ENCODE results near the gene NEURL1. TPM values are rescaled to one million over a fixed set of nuclear protein-coding genes. Genes with fewer than 3 reads are reported as not detected.

The NEURL1 gene
- total RNA-seq, 1 donor from 2014 or later, result 12.0 TPM

GRCh38 chr10:103640436-103641181, 147.1 kb downstream of the NEURL1 start:
- peaks cover 0 to 2% (median 0%) of the 10 kb centered on the region in 3 donors for H3K36me3 ChIP-seq (ENCODE audit: control insufficient read depth in 3 of 3, insufficient read depth in 3 of 3, low read length in 3 of 3)
- H3K4me3 ChIP-seq (ENCODE audit: low read length in 3 of 3), result peak overlapping the region in 1 of 3 donors; percentile 13
- peak overlapping the region in 1 of 3 donors; percentile 1 for H3K9ac ChIP-seq (ENCODE audit: low read depth in 1 of 3, low read length in 3 of 3)
- H3K4me1 ChIP-seq (ENCODE audit: control insufficient read depth in 3 of 3, insufficient read depth in 3 of 3, low read length in 3 of 3), result peaks cover 62 to 67% (median 63%) of the 10 kb centered on the region in 3 donors
- H3K9me3 ChIP-seq (ENCODE audit: control insufficient read depth in 3 of 3, low read length in 3 of 3), result no peaks in the 10 kb centered on the region
- H3K27me3 ChIP-seq (ENCODE audit: control insufficient read depth in 3 of 3, insufficient read depth in 3 of 3, low read length in 3 of 3), result no peaks in the 10 kb centered on the region
- peak overlapping the region; percentile 19 for H3K27ac ChIP-seq (ENCODE audit: low read depth, low read length)

- Histone ChIP-seq H3K9me3 (ENCODE audit: control insufficient read depth in 3 of 3, low read length in 3 of 3) (no peaks in the 10 kb centered on the region), H3K4me3 (ENCODE audit: low read length in 3 of 3) (no peak overlapping the region), H3K27ac (ENCODE audit: low read depth, low read length) (peak overlapping the region; percentile 19), H3K36me3 (ENCODE audit: control insufficient read depth in 3 of 3, insufficient read depth in 3 of 3, low read length in 3 of 3) (peaks cover 0 to 2% (median 0%) of the 10 kb centered on the region in 3 donors), H3K9ac (ENCODE audit: low read depth in 1 of 3, low read length in 3 of 3) (peak overlapping the region in 1 of 3 donors; percentile 1), H3K27me3 (ENCODE audit: control insufficient read depth in 3 of 3, insufficient read depth in 3 of 3, low read length in 3 of 3) (no peaks in the 10 kb centered on the region), H3K4me1 (ENCODE audit: control insufficient read depth in 3 of 3, insufficient read depth in 3 of 3, low read length in 3 of 3) (peaks cover 65 to 69% (median 65%) of the 10 kb centered on the region in 3 donors)
Measured at GRCh38 chr10:103641326-103641725, 147.8 kb downstream of the NEURL1 start.

Other genes with a start within 250 kb of the NEURL1 start
- gene RPEL1, start 247.8 kb upstream of the NEURL1 start, total RNA-seq, result not detected
- gene INA, start 216.6 kb upstream of the NEURL1 start, total RNA-seq, result not detected
- gene PCGF6, start 142.6 kb upstream of the NEURL1 start, total RNA-seq, result 9.4 TPM
- gene TAF5, start 125.7 kb upstream of the NEURL1 start, total RNA-seq, result 3.7 TPM
- 292 TPM for gene ATP5MK, start 97.2 kb upstream of the NEURL1 start, total RNA-seq
- 24.5 TPM for gene PDCD11, start 97.1 kb upstream of the NEURL1 start, total RNA-seq
- 4.7 TPM for gene CALHM2, start 41.3 kb upstream of the NEURL1 start, total RNA-seq
- gene CALHM1, start 34.8 kb upstream of the NEURL1 start, total RNA-seq, result not detected
- gene CALHM3, start 14.5 kb upstream of the NEURL1 start, total RNA-seq, result not detected

All from skeletal muscle tissue (tissue), 4 donors.